ELR (cell line): Measurements from ENCODE around the gene ARHGAP4.

Experiments
- DNase-seq: peaks from one replicate; pipeline ENCODE4 v3.0.0-alpha.2; 2015; ENCODE audit warnings: low read depth

Gene ARHGAP4

GRCh38 chrX:153882086-153882498 lies 44.0 kb downstream of the ARHGAP4 start:
- DNase-seq = peak; percentile 77

- no peak for DNase-seq
Measured at GRCh38 chrX:153881281-153881680, 44.8 kb downstream of the ARHGAP4 start.

GRCh38 chrX:153880440-153880815 lies 45.6 kb downstream of the ARHGAP4 start:
- no peak for DNase-seq

DNA sequence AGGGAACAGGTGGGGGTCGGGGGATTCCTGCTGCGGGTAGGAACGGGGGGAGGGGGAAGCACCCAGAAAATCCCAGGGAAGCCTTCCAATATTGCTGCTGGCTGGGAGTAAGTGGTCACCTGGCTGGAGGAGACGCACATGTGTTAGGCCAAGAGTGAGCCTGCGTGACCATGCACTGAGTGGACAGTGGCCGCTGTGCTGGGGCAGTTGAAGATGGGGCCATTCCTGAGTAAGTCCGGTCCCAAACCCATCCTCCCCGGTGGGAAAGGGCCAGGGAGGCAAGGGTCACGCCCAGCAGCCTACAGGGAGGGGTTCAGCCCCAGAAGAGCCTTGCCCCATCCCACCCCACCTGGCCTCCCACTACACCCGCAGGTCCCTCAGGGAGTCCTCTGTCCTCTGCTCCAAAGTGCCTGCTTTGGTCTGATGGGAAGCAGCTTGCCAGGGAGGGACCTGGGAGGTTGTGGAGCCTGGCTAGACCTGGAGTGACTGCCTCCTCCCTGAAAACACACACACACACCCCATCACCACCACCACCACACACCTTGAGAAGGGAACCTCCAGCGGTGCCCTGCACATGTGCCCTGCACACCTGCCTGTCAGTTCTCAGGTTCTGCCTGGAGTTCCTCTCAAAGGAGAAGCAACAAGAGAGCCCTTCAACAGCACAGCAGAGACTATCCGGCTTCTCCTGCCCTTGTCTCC lies 46.2 kb downstream of the ARHGAP4 start:
- DNase-seq = no peak

GRCh38 chrX:153878969-153879653 lies 47.0 kb downstream of the ARHGAP4 start:
- DNase-seq = no peak

GRCh38 chrX:153878345-153878744 lies 47.7 kb downstream of the ARHGAP4 start:
- DNase-seq = no peak

GRCh38 chrX:153877571-153878261 lies 48.3 kb downstream of the ARHGAP4 start:
- no peak for DNase-seq

DNA sequence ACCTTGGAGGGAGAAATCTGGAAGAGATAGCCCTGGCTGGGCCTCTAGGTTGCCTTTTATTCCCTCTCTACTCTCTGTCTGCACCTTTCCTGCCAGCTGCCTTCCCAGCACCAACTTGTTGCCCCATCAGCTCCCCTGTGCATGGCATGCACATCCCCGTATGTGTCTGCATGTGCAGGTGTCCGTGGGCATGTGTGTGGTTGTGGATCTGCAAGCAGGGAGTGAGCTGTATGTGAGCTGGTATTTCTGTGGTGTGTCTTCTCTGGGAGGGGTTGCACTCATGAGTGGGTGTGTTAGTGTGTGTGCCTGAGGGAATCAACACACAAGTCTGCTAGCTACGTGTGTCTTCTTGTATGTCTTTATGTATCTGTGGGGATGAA lies 50.0 kb downstream of the ARHGAP4 start:
- no peak for DNase-seq

GRCh38 chrX:153875391-153876111 lies 50.5 kb downstream of the ARHGAP4 start:
- peak; percentile 39 for DNase-seq

GRCh38 chrX:153874366-153875125 lies 51.5 kb downstream of the ARHGAP4 start:
- peak; percentile 48 for DNase-seq

DNA sequence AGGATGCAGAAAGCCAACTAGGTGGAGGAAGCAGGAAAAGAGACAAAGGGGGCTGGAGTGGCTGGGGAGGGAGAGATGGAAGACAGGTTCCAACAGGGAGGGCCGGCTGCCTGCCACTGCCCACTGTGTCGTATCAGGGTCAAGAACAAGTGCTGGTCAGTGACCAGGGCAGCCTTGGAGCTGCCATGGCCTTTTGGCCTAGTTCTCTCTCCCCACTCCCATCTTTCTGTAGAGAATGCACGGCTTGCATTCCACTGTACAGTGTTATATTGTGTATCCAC lies 52.0 kb downstream of the ARHGAP4 start:
- no peak for DNase-seq

- DNase-seq = no peak
Measured at GRCh38 chrX:153873282-153874084, 52.6 kb downstream of the ARHGAP4 start.

DNA sequence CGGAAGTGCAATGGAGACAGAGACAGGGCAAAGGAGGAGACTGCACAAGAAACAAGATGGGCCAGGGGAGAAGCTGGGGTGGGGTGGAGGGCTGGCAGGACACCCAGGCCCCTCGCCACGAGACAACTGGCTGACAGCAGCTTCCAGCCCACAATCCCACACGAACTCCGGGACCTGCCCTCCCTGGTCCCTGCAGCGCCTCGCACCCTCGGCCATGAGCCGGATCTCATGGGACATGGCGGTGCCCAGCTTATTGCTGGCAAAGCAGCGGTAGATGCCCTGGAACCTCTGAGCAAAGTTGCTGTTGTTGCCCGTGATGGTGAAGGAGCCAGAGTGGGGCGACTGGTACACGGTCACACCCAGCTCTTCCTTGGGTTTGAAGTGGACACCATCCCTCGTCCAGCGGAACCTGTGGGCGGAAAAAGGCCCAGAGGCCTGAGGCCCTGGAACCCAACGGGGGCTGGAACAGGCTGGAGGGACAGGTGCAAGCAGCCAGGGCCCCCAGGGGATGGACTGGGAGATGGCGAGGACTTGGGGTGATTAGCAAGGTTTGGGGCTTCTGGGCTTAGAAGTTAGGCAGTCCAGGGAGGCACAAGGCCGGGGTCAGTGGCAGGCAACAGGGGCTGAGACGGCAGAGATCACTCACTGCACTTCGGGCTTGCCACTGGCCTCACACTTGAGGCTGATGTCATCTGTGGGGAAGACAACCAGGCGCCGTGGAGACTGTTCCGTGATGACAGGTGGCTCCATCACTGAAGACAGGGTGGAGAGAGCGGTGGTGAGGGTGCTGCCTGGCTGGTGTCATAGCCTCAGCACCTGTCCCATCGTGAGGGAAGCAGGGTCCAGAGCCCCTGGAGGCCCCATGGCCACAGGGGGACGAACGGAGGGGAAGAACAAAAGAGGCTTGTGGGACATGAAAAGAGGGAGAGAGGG lies 53.9 kb downstream of the ARHGAP4 start:
- DNase-seq = no peak

DNA sequence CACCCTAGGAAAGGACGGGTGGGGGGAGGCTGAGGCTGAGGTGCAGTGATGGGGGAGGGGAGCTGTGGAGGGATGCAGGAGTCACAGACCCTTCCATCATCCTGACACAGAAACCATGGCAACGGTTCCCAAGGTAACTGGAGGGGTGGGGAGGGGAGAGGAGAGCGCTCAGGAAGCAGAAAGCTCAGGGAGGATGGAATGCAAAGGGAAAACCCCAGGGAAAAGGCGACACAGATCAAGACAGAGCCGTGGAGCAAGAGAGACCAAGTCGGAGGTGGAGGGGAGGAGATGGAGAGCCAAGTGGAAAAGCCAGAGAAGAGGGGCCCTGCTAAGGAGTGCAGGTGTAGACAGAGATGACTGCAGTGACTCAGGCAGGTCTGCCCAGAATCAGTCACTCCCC lies 54.6 kb downstream of the ARHGAP4 start:
- no peak for DNase-seq

DNA sequence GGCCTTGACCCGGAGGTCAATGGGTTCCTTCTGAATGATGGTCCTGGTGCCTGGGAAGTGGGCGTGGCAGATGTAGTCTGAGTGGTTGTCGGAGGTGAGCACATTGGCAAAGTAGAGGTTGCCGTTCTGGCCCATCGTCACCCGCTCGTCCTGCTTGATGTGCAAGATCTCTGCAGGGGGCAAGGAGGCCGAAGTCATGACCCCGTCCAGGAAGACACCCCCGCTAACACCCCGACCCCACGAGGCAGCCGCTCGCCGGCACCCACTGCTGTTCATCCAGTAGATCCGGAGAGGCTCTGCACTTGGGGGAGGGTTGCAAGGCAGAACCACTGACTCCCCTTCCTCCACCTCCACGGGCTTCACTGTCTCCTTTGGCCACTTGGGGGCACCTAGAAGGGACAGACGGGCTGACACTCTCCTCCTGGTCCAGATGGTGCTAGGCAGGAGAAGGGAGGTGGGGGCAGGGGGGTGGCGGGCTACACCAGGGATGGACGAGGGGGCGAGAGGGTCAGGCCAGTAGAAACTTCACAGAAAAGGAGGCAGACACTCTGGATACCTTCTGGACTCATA lies 55.2 kb downstream of the ARHGAP4 start:
- DNase-seq = no peak

- no peak for DNase-seq
Measured at GRCh38 chrX:153870288-153870690, 55.8 kb downstream of the ARHGAP4 start.

DNA sequence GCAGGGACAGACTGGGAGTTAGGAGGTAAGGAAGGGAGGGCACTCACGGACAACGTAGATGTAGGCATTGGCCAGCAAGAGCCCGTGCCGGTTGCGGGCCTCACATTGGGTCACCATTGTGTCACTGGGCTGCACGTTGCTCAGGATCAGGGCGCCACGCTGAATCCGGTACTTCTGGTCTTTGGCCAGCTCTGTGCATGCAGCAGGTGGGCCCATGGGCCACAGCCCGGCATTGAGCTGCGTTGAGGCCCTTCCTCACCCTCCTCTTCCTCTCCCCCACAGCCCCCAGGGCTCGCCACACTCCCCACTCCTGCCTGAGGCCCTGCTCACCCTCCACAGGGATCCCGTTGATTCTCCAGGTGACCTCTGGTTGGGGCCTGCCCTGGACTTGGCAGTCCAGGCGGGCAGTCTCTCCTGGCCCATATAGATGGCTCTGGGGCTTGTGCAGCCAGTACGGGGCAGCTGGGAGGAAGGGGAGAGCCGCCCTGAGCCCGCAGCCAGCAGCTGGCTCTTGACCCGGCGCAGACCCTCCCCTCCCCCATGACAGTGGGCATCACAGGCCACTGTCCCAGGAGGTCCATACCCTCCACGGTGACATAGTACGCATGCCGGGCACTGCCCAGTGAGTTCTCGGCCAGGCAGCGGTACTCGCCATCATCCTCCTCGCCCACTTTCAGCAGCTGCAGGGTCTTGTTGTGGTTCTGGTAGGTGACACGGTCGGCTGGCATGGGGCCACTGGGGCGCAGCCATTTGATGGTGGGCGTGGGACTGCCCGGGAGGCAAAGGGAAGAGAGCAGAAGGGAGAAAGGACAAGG lies 56.4 kb downstream of the ARHGAP4 start:
- DNase-seq = no peak

- DNase-seq = no peak
Measured at GRCh38 chrX:153868576-153869472, 57.2 kb downstream of the ARHGAP4 start.
